C4-2B (cell line): Measurements from ENCODE around the gene PTPRM.

ENCODE experiments used
- CTCF ChIP-seq: fragments of 450-650 bp; conservative IDR thresholded peaks from 2 replicates; pipeline ENCODE4 v1.5.1; 2017; ENCODE audit warnings: mild to moderate bottlenecking
- ZFX ChIP-seq: fragments of 450-650 bp; IDR thresholded peaks from 2 replicates; pipeline ENCODE4 v1.6.1; 2017

GRCh38 chr18:7603259-7604000, 36.3 kb downstream of the PTPRM start:
- TF ChIP-seq CTCF (no peak), ZFX (no peak)
